DMS79 treated with DMSO at 0.1 percent for 48 hours (cell line): ENCODE results near the gene OPRD1.

Experiments used
- DNase-seq: peaks from one replicate; lab custom pipeline; 2025; lab: John Stamatoyannopoulos, UW

OPRD1 gene

GRCh38 chr1:28885977-28886730 is 74.2 kb downstream of the OPRD1 start:
- DNase-seq: no peak

DNA sequence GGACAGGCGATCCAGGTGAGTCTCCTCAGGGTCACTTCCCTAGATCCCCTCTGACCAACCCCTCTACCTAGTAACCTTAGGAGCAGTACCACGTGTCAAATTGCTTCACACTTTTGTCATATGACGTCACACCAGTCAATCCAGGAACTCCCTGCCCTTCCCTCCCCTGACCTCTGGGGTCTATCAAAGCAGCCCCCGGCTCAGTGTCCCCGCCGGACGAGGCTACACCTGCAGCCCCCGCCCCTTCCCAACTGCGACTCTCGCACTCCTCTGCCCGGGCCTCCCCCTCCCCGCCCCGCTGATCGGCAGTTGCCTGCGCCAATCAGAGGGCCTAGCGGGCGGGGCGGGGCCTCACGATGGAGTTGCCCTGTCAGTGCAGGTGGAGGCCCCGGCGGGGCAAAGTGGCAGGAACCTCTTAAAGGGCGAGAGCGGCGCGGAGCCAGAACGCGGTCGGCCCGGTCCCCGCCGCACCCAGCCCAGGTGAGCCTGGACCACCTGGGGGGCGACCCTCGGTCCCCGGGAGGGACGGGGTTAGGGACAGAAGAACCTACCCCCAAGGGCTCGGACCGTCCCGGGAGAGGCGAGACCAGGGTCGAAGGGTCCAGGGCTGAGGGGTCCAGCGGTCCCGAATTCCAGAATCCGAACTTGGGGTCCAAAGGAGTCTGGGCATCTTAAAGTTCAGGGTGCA is 74.9 kb downstream of the OPRD1 start:
- DNase-seq: peak; percentile 60

DNA sequence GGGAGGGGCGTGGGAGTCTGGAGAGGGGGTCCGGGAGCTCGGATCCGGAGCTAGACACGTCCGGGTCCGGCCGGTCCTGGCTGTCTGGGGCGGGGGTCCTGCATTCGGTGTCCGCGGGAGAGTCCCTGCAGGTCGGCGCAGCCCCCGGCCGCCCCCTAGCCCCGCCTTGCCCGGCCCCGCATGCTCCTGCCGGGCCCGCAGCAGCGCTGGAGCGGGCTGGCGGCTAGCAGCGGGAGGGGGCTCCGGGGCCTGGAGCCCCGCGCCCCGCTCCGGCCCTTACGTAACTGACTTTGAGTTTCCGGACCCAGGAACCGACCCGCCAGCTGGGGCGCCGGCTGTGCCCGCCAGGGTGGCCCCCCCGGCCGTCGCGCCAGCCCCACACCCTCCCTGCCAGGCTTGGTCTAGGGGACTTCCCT is 75.5 kb downstream of the OPRD1 start:
- DNase-seq: no peak

DNA sequence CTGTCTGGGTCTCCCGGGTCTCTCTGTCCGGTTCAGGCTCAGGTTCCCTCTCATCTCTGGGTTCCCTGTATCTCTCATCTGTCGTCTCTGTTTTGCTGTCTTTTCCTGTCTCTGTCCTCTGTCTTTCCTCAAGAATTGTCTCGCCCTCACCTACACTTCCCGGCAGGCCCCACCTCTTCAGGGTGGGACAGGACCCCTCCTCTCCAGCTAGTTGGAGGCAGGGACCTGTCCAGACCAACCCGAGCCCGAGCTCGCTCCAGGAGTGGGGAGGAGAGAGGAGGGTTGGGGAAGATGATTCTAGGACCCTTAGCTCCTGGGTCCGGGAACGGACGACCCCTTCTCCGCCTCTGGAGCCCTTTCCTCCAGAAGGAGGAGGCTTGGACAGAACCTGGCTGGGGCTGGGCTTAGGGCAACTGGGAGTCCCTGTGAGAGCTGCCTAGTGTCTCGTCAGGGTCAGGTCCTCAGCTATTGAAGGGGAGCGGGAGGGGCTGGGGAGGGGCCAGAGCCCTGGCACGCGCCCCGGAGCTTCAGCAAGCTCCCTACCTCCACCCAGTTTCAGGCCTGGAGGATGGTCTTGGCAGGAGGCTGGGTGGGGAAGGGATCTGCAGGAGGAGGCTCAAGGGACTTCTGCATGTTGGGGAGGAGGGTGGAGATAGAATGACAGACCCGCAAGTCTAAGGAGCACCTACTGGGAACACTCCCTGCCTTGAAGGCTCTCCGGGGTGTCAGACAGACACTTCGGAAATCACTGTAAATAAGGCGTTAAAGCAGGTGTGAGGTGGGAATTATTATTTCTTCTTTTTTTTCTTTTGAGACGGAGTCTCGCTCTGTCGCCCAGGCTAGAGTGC is 76.1 kb downstream of the OPRD1 start:
- DNase-seq: peak; percentile 33

DNA sequence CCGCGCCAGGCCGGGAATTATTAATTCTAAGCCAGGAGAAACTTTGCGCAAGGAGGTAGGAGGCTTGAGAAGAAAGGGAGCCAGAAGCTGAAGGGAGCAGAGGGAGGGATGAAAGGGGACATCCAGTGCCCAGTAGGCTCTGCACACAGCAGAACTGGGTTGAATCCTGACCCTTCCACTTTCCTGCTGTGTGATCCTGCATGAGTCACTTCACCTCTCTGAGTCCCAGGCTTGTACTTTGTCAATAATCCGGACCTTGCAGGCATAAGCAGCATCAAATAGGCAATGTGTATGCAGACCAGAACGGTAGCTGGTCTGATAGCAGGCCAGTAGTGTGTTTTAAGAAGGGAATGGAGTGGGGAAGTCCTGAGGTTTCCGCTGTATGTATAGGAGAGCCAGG is 76.9 kb downstream of the OPRD1 start:
- DNase-seq: no peak

- no peak for DNase-seq
Observed at GRCh38 chr1:28889357-28889756, 77.4 kb downstream of the OPRD1 start.

GRCh38 chr1:28890435-28890834 is 78.5 kb downstream of the OPRD1 start:
- DNase-seq: no peak

DNA sequence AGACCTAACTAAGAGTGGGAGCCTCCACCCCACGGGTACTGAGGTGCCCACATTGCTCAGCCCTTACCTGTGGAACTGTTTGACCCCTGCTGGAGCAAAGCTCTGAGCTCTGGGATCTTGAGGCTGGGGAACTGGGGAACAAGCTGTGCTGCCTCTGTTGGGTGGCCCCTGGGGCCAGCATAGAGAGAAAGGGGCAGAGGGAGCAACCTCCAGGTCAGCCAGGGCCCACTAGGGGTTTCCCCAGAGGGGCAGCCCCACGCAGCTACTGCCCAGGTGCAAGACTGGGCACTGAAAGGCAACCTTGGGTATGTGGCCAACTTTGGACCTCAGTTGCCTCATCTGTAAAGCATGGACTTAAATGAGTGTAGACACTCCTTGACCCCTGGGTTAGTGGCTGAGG is 78.9 kb downstream of the OPRD1 start:
- DNase-seq: no peak

GRCh38 chr1:28891256-28891655 is 79.3 kb downstream of the OPRD1 start:
- no peak for DNase-seq

DNA sequence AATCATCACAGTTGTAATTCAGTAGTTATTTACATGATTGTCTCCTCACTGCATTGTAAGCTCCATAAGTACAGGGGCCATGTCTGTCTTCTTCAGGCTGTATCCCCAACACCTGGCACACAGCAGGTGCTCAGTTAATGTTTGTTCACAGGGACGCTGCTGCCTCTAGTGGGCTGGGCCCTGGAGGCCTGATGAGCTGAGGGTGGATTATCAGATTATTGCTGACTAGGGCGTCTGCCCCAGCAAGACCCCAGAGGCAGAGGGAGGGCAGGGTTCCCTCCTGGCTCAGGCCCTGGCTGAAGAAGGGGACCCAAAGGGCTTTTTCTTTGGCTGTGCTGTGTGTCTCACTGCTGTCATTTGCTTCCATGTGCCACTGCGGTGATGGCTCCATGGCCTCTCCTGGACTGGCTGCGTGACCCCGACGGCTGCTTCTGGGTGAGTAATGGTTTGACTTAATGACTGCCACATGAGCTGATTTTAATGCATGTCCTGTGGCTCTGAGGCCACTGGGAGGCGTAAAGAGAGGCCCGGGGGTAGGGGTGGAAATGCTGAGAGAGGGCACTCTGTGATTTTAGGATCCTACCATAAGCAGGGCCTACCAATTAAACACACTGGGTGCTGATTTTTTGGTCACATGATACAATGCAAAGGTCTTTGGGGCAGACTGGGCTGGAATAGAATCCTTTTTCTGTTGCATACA is 81.6 kb downstream of the OPRD1 start:
- DNase-seq: no peak

- no peak for DNase-seq
Observed at GRCh38 chr1:28894785-28895184, 82.8 kb downstream of the OPRD1 start.

DNA sequence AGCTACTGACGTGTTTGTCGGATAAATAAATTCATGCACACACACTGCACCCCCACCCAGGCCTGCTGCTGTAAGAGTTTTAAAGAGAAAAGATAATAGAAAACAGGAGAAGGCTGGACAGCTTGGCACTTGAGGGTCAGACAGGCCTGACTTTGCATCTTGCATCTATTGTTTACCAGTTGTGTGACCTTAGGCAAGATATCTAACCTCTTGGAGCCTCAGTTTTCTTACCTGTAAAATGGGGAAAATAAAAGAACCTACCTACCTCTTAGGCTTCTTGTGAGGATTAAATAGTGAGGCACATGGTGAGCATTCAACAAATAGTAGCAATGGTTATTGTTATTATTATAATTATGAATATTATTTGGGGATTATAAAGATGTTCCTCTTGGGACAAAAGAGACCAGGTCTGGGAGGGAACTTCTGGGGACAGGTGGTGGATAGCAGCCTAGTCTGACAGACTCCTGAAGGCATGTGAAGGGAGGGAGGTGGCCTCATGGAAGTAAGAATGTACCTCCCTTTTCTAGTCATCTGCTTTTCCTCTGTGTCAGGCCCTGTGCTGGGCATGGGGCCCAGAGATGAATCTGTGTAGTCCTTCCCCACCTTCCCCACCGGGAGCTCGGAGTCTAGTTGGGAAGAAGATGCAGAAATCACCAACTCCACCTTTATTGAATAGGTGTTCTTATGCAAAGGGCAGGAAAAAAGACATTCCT is 84.1 kb downstream of the OPRD1 start:
- DNase-seq: no peak

DNA sequence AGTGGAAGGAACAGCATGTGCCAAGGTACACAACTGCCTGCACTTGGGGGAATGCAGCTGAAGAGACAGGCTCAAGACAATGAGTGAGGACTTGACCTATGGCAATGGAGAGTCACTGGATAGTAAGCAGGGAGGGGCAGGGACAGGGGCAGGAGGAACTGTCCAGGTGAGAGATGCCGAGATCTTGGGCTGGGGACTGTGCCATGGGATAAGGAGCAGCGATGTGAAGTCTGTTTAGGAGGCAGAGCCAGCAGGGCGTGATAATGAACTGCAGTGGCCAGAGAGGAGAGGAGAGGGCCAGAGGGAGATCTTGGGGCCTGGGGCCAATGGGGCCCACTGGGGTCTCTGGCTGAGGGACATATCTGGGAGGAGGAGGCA is 84.6 kb downstream of the OPRD1 start:
- no peak for DNase-seq

GRCh38 chr1:28897789-28898188 is 85.8 kb downstream of the OPRD1 start:
- DNase-seq: no peak

DNA sequence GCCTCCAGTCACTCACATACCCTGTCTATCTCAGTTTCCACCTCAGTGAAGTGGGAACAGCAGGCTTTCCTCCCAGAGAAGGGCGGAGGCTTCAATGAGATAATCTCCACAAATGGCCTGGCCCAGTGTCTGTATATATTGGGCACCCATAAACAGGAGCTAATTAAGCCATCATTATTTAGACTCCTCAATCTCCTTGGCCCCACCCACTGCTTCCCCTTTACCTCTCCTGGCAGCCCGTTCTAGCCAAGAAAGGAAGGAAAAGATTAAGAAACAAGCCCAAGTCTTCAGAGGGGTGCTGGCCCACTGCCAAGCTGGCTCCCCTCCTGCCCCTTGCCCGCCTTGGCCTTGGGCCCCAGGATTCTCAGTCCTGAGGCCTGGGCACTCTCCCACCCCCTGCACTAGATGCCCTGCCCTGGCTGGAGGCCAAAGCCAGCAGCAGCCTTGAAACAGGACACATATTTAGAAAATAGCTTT is 86.5 kb downstream of the OPRD1 start:
- DNase-seq: peak; percentile 17

GRCh38 chr1:28899267-28899666 is 87.3 kb downstream of the OPRD1 start:
- DNase-seq: no peak

DNA sequence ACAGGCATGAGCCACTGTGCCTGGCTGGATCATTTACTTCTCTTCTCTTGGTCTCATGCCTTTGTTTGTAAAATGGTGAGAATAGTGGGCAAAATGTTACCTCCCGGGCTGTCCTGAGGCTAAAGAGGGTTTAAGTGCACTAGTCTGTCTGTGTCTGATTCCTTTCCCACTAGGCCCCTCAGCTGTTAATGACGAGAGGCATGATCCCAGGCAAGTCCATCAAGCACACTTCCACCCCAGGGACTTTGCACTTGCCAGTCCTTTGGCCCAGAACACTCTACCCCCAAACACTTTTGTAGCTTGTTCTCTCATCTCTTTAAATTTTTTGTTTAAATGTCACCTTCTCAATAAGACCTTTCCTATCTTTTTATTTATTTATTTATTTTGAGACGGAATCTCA is 88.6 kb downstream of the OPRD1 start:
- no peak for DNase-seq

GRCh38 chr1:28902738-28903137 is 90.8 kb downstream of the OPRD1 start:
- DNase-seq: no peak

DNA sequence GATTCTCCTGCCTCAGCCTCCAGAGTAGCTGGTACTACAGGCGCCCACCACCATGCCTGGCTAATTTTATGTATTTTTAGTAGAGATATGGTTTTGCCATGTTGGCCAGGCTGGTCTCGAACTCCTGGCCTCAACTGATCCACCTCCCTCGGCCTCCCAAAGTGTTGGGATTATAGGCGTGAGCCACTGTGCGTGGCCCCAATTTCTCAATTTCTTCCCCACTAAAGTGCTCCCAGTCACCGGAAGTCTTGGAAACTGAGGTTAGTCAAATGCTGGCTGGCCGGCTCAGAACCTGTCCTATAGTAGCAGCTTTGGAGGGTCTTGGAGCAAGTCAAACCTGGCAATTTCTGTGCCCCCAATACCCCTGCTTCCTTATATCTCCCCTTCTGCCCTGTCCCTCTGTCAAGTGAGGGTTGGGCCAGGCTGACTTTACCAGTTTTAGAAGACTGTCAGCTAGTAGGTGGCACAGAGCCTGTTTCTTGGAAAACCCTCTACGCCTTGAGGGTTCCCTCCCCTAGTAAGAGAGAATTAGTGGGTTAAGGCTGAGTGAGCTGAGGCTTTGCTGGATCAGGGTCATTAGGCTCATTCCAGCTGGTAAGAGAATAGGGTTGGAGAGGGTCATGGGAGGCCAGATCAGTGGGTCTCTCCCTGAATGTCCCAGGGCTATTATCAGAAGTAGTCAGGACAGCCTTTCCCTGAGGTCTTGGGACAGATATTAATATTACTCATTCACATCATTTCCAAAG is 94.1 kb downstream of the OPRD1 start:
- no peak for DNase-seq

DNA sequence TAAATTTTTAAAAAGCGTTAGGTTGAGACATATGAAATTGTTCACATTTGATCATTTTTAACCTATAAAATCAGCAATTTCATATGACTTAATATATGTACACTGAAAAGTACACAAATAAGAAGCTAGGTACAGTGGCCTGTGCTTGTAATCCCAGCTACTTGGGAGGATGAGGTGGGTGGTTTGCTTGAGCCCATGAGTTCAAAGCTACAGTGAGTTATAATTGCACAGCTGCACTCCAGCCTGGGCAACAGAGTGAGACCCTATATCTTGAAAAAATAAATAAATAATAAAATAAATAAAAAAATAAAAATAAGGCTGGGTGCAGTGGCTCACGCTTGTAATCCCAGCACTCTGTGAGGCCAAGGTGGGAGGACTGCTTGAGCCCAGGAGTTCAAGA is 97.2 kb downstream of the OPRD1 start:
- DNase-seq: no peak
